Uterus (tissue), 2 donors: ENCODE data around the gene SLC13A3.

Experiments used
- POLR2A ChIP-seq, 2 donors: fragments of 450-650 bp; IDR thresholded peaks; one replicate each; pipeline ENCODE4 v1.6.1; 2016; ENCODE audit warnings: antibody characterized with exemption in 2 of 2, mild to moderate bottlenecking in 1 of 2, moderate library complexity in 1 of 2
- TF ChIP-seq, protein P1 (sequence below), 4 experiments: fragments of 200-600 bp in 2 of 4; fragments of 450-650 bp in 2 of 4; sonication (generic) in 2 of 4; IDR thresholded peaks; one replicate each; pipeline ENCODE4 v1.5.1; 2016 to 2019; ENCODE audit warnings: antibody characterized with exemption in 4 of 4, mild to moderate bottlenecking in 2 of 4, moderate library complexity in 1 of 4

- TF ChIP-seq, protein P1, sequence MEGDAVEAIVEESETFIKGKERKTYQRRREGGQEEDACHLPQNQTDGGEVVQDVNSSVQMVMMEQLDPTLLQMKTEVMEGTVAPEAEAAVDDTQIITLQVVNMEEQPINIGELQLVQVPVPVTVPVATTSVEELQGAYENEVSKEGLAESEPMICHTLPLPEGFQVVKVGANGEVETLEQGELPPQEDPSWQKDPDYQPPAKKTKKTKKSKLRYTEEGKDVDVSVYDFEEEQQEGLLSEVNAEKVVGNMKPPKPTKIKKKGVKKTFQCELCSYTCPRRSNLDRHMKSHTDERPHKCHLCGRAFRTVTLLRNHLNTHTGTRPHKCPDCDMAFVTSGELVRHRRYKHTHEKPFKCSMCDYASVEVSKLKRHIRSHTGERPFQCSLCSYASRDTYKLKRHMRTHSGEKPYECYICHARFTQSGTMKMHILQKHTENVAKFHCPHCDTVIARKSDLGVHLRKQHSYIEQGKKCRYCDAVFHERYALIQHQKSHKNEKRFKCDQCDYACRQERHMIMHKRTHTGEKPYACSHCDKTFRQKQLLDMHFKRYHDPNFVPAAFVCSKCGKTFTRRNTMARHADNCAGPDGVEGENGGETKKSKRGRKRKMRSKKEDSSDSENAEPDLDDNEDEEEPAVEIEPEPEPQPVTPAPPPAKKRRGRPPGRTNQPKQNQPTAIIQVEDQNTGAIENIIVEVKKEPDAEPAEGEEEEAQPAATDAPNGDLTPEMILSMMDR (IDR thresholded peaks at IDR 0.05) = no peak
- no peak for TF ChIP-seq POLR2A (IDR thresholded peaks at IDR 0.05)
Observed at GRCh38 chr20:46640044-46640443, 11.2 kb downstream of the SLC13A3 start.
